ENCODE measurements around the gene LEMD2. TPM values are rescaled to one million over a fixed set of nuclear protein-coding genes. Genes with fewer than 3 reads are reported as not detected.

LEMD2 gene
- total and polyA plus RNA-seq, 9 donors = 34.3 to 44.8 (median 40.3) TPM

- Histone ChIP-seq H3K4me1 (ENCODE audit: control insufficient read depth, insufficient read depth, low read length) (peaks cover 14% of the 10 kb centered on the region), H3K27ac (ENCODE audit: low read length) (no peak overlapping the region), H3K4me3 (ENCODE audit: low read length) (no peak overlapping the region), H3K27me3 (ENCODE audit: control insufficient read depth, insufficient read depth, low read length) (no peaks in the 10 kb centered on the region), H3K36me3 (ENCODE audit: control insufficient read depth, insufficient read depth, low read length) (peaks cover 50% of the 10 kb centered on the region), H3K9me3 (replicated peaks; ENCODE audit: control insufficient read depth, low read depth, low read length) (no peaks in the 10 kb centered on the region)
- DNase-seq = no peak
- WGBS (ENCODE audit: insufficient coverage) = 57% methylated on average over 5 of the region's 8 CpGs
Measured at GRCh38 chr6:33733709-33734007, 55.3 kb downstream of the LEMD2 start.

GRCh38 chr6:33732817-33733708, 55.9 kb downstream of the LEMD2 start:
- Histone ChIP-seq H3K4me1 (ENCODE audit: control insufficient read depth, insufficient read depth, low read length) (peaks cover 12% of the 10 kb centered on the region), H3K36me3 (ENCODE audit: control insufficient read depth, insufficient read depth, low read length) (peaks cover 52% of the 10 kb centered on the region), H3K27ac (ENCODE audit: low read length) (no peak overlapping the region), H3K27me3 (ENCODE audit: control insufficient read depth, insufficient read depth, low read length) (no peaks in the 10 kb centered on the region), H3K9me3 (replicated peaks; ENCODE audit: control insufficient read depth, low read depth, low read length) (no peaks in the 10 kb centered on the region), H3K4me3 (ENCODE audit: low read length) (no peak overlapping the region)
- DNase-seq = no peak
- WGBS (ENCODE audit: insufficient coverage) = 74% methylated on average over 7 of the region's 13 CpGs

- WGBS (ENCODE audit: insufficient coverage) = 81% methylated on average over 2 of the region's 6 CpGs
- H3K36me3 ChIP-seq (ENCODE audit: control insufficient read depth, insufficient read depth, low read length) = peaks cover 58% of the 10 kb centered on the region
Measured at GRCh38 chr6:33732385-33732784, 56.5 kb downstream of the LEMD2 start.

GRCh38 chr6:33731751-33732282, 57.1 kb downstream of the LEMD2 start:
- DNase-seq = no peak
- Histone ChIP-seq H3K9me3 (replicated peaks; ENCODE audit: control insufficient read depth, low read depth, low read length) (no peaks in the 10 kb centered on the region), H3K36me3 (ENCODE audit: control insufficient read depth, insufficient read depth, low read length) (peaks cover 56% of the 10 kb centered on the region), H3K4me3 (ENCODE audit: low read length) (no peak overlapping the region), H3K27ac (ENCODE audit: low read length) (no peak overlapping the region), H3K4me1 (ENCODE audit: control insufficient read depth, insufficient read depth, low read length) (peaks cover 2% of the 10 kb centered on the region), H3K27me3 (ENCODE audit: control insufficient read depth, insufficient read depth, low read length) (no peaks in the 10 kb centered on the region)
- WGBS (ENCODE audit: insufficient coverage) = 77% methylated on average over 6 of the region's 9 CpGs

More at GRCh38 chr6:33732385-33732784, 56.5 kb downstream of the LEMD2 start:
- Histone ChIP-seq H3K4me3 (ENCODE audit: low read length) (no peak overlapping the region), H3K4me1 (ENCODE audit: control insufficient read depth, insufficient read depth, low read length) (peaks cover 7% of the 10 kb centered on the region), H3K9me3 (replicated peaks; ENCODE audit: control insufficient read depth, low read depth, low read length) (no peaks in the 10 kb centered on the region), H3K27ac (ENCODE audit: low read length) (no peak overlapping the region), H3K27me3 (ENCODE audit: control insufficient read depth, insufficient read depth, low read length) (no peaks in the 10 kb centered on the region)
- DNase-seq = no peak

- 55% methylated on average over 6 of the region's 7 CpGs for WGBS (ENCODE audit: insufficient coverage)
- Histone ChIP-seq H3K4me1 (ENCODE audit: control insufficient read depth, insufficient read depth, low read length) (no peaks in the 10 kb centered on the region), H3K27ac (ENCODE audit: low read length) (no peak overlapping the region), H3K27me3 (ENCODE audit: control insufficient read depth, insufficient read depth, low read length) (no peaks in the 10 kb centered on the region), H3K9me3 (replicated peaks; ENCODE audit: control insufficient read depth, low read depth, low read length) (no peaks in the 10 kb centered on the region), H3K36me3 (ENCODE audit: control insufficient read depth, insufficient read depth, low read length) (peaks cover 56% of the 10 kb centered on the region), H3K4me3 (ENCODE audit: low read length) (no peak overlapping the region)
- DNase-seq = no peak
Measured at GRCh38 chr6:33731035-33731434, 57.9 kb downstream of the LEMD2 start.

- H3K4me1 ChIP-seq (ENCODE audit: control insufficient read depth, insufficient read depth, low read length) = no peaks in the 10 kb centered on the region
- no peak for DNase-seq
- H3K9me3 ChIP-seq (replicated peaks; ENCODE audit: control insufficient read depth, low read depth, low read length) = no peaks in the 10 kb centered on the region
- no peaks in the 10 kb centered on the region for H3K27me3 ChIP-seq (ENCODE audit: control insufficient read depth, insufficient read depth, low read length)
- H3K27ac ChIP-seq (ENCODE audit: low read length) = no peak overlapping the region
- H3K4me3 ChIP-seq (ENCODE audit: low read length) = no peak overlapping the region
- peaks cover 58% of the 10 kb centered on the region for H3K36me3 ChIP-seq (ENCODE audit: control insufficient read depth, insufficient read depth, low read length)
- WGBS (ENCODE audit: insufficient coverage) = 38% methylated on average over 3 of the region's 10 CpGs
Measured at GRCh38 chr6:33730611-33731010, 58.3 kb downstream of the LEMD2 start.

GRCh38 chr6:33729059-33729458, 59.9 kb downstream of the LEMD2 start:
- H3K27ac ChIP-seq (ENCODE audit: low read length) = no peak overlapping the region
- 77% methylated on average over 2 of the region's 6 CpGs for WGBS (ENCODE audit: insufficient coverage)
- no peak for DNase-seq
- H3K36me3 ChIP-seq (ENCODE audit: control insufficient read depth, insufficient read depth, low read length) = peaks cover 52% of the 10 kb centered on the region
- H3K4me1 ChIP-seq (ENCODE audit: control insufficient read depth, insufficient read depth, low read length) = no peaks in the 10 kb centered on the region
- no peak overlapping the region for H3K4me3 ChIP-seq (ENCODE audit: low read length)
- no peaks in the 10 kb centered on the region for H3K9me3 ChIP-seq (replicated peaks; ENCODE audit: control insufficient read depth, low read depth, low read length)
- peaks cover 5% of the 10 kb centered on the region for H3K27me3 ChIP-seq (ENCODE audit: control insufficient read depth, insufficient read depth, low read length)

GRCh38 chr6:33728438-33728837, 60.5 kb downstream of the LEMD2 start:
- H3K4me1 ChIP-seq (ENCODE audit: control insufficient read depth, insufficient read depth, low read length) = no peaks in the 10 kb centered on the region
- no peak overlapping the region for H3K27ac ChIP-seq (ENCODE audit: low read length)
- H3K9me3 ChIP-seq (replicated peaks; ENCODE audit: control insufficient read depth, low read depth, low read length) = no peaks in the 10 kb centered on the region
- peaks cover 7% of the 10 kb centered on the region for H3K27me3 ChIP-seq (ENCODE audit: control insufficient read depth, insufficient read depth, low read length)
- H3K36me3 ChIP-seq (ENCODE audit: control insufficient read depth, insufficient read depth, low read length) = peaks cover 49% of the 10 kb centered on the region
- H3K4me3 ChIP-seq (ENCODE audit: low read length) = no peak overlapping the region
- WGBS (ENCODE audit: insufficient coverage) = 88% methylated on average over 10 of the region's 11 CpGs
- DNase-seq = no peak

- Histone ChIP-seq H3K9me3 (replicated peaks; ENCODE audit: control insufficient read depth, low read depth, low read length) (no peaks in the 10 kb centered on the region), H3K36me3 (ENCODE audit: control insufficient read depth, insufficient read depth, low read length) (peaks cover 44% of the 10 kb centered on the region), H3K4me3 (ENCODE audit: low read length) (no peak overlapping the region), H3K27me3 (ENCODE audit: control insufficient read depth, insufficient read depth, low read length) (peaks cover 7% of the 10 kb centered on the region), H3K27ac (ENCODE audit: low read length) (no peak overlapping the region), H3K4me1 (ENCODE audit: control insufficient read depth, insufficient read depth, low read length) (no peaks in the 10 kb centered on the region)
- DNase-seq = no peak
- 90% methylated on average over 10 of the region's 11 CpGs for WGBS (ENCODE audit: insufficient coverage)
Measured at GRCh38 chr6:33727932-33728331, 61.0 kb downstream of the LEMD2 start.

GRCh38 chr6:33727126-33727525, 61.8 kb downstream of the LEMD2 start:
- DNase-seq = no peak
- Histone ChIP-seq H3K4me1 (ENCODE audit: control insufficient read depth, insufficient read depth, low read length) (no peaks in the 10 kb centered on the region), H3K36me3 (ENCODE audit: control insufficient read depth, insufficient read depth, low read length) (peaks cover 43% of the 10 kb centered on the region), H3K9me3 (replicated peaks; ENCODE audit: control insufficient read depth, low read depth, low read length) (no peaks in the 10 kb centered on the region), H3K27ac (ENCODE audit: low read length) (no peak overlapping the region), H3K27me3 (ENCODE audit: control insufficient read depth, insufficient read depth, low read length) (peaks cover 13% of the 10 kb centered on the region), H3K4me3 (ENCODE audit: low read length) (no peak overlapping the region)
- 82% methylated on average over 4 of the region's 7 CpGs for WGBS (ENCODE audit: insufficient coverage)

Measured in muscle of leg (tissue), 11 donors.